Upper lobe of left lung (tissue), 6 donors: ENCODE results near the gene COPS7A. TPM values are rescaled to one million over a fixed set of nuclear protein-coding genes. Genes with fewer than 3 reads are reported as not detected.

ENCODE experiments used
- ATAC-seq, 2 donors: fragments of 200-7000 bp; cut with Tn5 transposase; one replicate each; pipeline ENCODE4 v1.9.1; 2022; ENCODE audit warnings: mild to moderate bottlenecking in 2 of 2, moderate library complexity in 2 of 2; ENCODE audit not compliant: low FRiP score in 2 of 2
- DNase-seq, 2 donors: peaks; one replicate each; pipeline ENCODE4 v3.0.0-alpha.2; 2019 to 2020
- H3K27ac ChIP-seq, 4 donors: fragments of 200-600 bp; sonication (generic); one replicate each; pipeline ENCODE4 v1.5.1; 2016 to 2019
- H3K27me3 ChIP-seq, 4 donors: fragments of 200-600 bp; sonication (generic); one replicate each; pipeline ENCODE4 v1.5.1; 2017 to 2019
- H3K36me3 ChIP-seq, 4 donors: fragments of 200-600 bp; sonication (generic); one replicate each; pipeline ENCODE4 v1.5.1; 2016 to 2019
- H3K4me1 ChIP-seq, 4 donors: fragments of 200-600 bp; sonication (generic); one replicate each; pipeline ENCODE4 v1.5.1; 2018 to 2019
- H3K4me3 ChIP-seq, 4 donors: fragments of 200-600 bp; sonication (generic); one replicate each; pipeline ENCODE4 v1.5.1; 2017 to 2019; ENCODE audit warnings: mild to moderate bottlenecking in 2 of 4, moderate library complexity in 1 of 4
- H3K9me3 ChIP-seq, 4 donors: fragments of 200-600 bp; sonication (generic); one replicate each; pipeline ENCODE4 v1.5.1; 2018 to 2019
- EP300 ChIP-seq, 4 donors: sonication (generic); formaldehyde crosslinking; IDR thresholded peaks; one replicate each; pipeline ENCODE4 v1.5.1; 2017; ENCODE audit warnings: antibody characterized with exemption in 4 of 4, control low read depth in 2 of 4
- POLR2A ChIP-seq, 4 donors: fragments of 450-650 bp; IDR thresholded peaks; one replicate each; pipeline ENCODE4 v1.5.1; 2016 to 2017; ENCODE audit warnings: antibody characterized with exemption in 4 of 4, mild to moderate bottlenecking in 2 of 4
- POLR2AphosphoS5 ChIP-seq, 2 donors: sonication (generic); formaldehyde crosslinking; IDR thresholded peaks; one replicate each; pipeline ENCODE4 v1.5.1; 2017; ENCODE audit warnings: antibody characterized with exemption in 2 of 2
- WGBS, 2 donors: methylation state at CpG; one replicate each; pipeline ENCODE4 v1.1.5; 2017 to 2018; 5-methylcytosine and 5-hydroxymethylcytosine counted together
- total RNA-seq, 6 donors: library from RNA; depleted of rRNA in 4 of 6; stranded (reverse); fragments of >200 nt in 4 of 6; gene quantifications; one replicate each; pipeline versions ENCODE4 v1.1.0 to v1.2.1, GENCODE V29; 2016 to 2021
- TF ChIP-seq, protein P1 (sequence below), 6 experiments: fragments of 450-650 bp in 4 of 6; fragments of 200-600 bp in 2 of 6; sonication (generic) in 2 of 6; IDR thresholded peaks; one replicate each; pipeline ENCODE4 v1.5.1; 2016 to 2019; ENCODE audit warnings: antibody characterized with exemption in 6 of 6
- donor health status: DM: no; HTN: no; CAD: no; lungs with moderate emphysema.
- donor health status: DM: no; HTN: yes; CAD: no; lungs with severe emphysema.

COPS7A gene
- total RNA-seq, 6 donors from 2014 or later: 36.9 to 70.2 (median 63.0) TPM

DNA sequence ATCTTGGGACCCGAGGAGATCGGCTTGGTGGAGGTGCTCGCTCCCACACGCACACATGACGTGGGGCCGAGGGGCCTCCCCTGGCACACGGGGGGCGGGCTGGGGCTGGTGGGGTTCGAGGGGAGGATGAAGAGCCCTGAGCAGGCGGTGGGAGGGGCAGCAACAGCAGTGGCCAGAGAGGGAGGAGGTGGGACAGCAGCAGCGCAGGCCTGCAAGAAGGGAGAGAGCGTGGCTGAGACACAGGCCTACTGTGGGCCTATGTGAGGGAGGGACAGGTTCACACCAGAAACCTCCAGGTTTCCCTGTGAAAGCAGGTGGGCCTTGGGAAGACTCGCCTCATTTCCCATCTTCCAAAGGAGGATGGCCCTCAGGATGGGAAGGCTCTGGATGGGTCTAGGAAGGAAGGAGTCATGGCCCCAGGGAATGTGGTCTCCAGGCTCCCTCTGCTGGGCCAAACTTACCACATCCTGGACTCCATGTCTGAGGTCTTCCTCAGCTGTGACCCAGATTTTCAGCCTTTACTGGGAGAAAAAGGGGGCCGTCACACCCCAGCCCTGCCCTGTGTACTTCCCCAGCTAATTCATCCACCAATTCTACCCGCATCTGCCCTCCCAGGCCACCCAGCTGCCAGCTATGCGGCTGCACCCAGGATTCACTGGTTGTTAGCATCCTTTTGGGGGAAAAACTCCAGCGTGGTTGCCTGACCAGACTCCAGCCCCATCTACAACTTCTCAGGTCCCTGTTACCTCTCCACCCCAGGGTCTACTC is 26.1 kb upstream of the COPS7A start:
- WGBS, 2 donors: 69 to 77% methylated on average over 14 to 17 of the region's 17 CpGs
- peaks cover 0 to 31% (median 22%) of the 10 kb centered on the region in 4 donors for H3K27me3 ChIP-seq
- no peak overlapping the region for H3K27ac ChIP-seq
- ATAC-seq: peak; percentile 2 to 23
- H3K9me3 ChIP-seq: no peaks in the 10 kb centered on the region
- H3K4me1 ChIP-seq: peaks cover 11 to 19% (median 14%) of the 10 kb centered on the region in 4 donors
- peak in 1 of 2 donors; percentile 55 for DNase-seq
- H3K4me3 ChIP-seq: no peak overlapping the region
- TF ChIP-seq, protein P1, sequence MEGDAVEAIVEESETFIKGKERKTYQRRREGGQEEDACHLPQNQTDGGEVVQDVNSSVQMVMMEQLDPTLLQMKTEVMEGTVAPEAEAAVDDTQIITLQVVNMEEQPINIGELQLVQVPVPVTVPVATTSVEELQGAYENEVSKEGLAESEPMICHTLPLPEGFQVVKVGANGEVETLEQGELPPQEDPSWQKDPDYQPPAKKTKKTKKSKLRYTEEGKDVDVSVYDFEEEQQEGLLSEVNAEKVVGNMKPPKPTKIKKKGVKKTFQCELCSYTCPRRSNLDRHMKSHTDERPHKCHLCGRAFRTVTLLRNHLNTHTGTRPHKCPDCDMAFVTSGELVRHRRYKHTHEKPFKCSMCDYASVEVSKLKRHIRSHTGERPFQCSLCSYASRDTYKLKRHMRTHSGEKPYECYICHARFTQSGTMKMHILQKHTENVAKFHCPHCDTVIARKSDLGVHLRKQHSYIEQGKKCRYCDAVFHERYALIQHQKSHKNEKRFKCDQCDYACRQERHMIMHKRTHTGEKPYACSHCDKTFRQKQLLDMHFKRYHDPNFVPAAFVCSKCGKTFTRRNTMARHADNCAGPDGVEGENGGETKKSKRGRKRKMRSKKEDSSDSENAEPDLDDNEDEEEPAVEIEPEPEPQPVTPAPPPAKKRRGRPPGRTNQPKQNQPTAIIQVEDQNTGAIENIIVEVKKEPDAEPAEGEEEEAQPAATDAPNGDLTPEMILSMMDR (IDR thresholded peaks at IDR 0.05): peak in 4 of 6 experiments; percentile 8 to 50 (median 18)
- TF ChIP-seq POLR2AphosphoS5 (IDR thresholded peaks at IDR 0.05): no peak
- H3K36me3 ChIP-seq: no peaks in the 10 kb centered on the region

- Histone ChIP-seq H3K27me3 (peaks cover 0 to 37% (median 22%) of the 10 kb centered on the region in 4 donors), H3K27ac (no peak overlapping the region), H3K4me1 (peaks cover 11 to 19% (median 14%) of the 10 kb centered on the region in 4 donors), H3K9me3 (no peaks in the 10 kb centered on the region), H3K4me3 (no peak overlapping the region), H3K36me3 (no peaks in the 10 kb centered on the region)
- 47 to 56% methylated on average over 8 of the region's 8 CpGs for WGBS, 2 donors
- no peak for DNase-seq
- TF ChIP-seq EP300 (IDR thresholded peaks at IDR 0.05) (no peak), POLR2AphosphoS5 (IDR thresholded peaks at IDR 0.05) (no peak), POLR2A (IDR thresholded peaks at IDR 0.05) (no peak)
- TF ChIP-seq, protein P1 (IDR thresholded peaks at IDR 0.05): no peak
- no peak for ATAC-seq
Observed at GRCh38 chr12:6698352-6699046, 25.3 kb upstream of the COPS7A start.

GRCh38 chr12:6699259-6699988 is 24.4 kb upstream of the COPS7A start:
- peaks cover 11 to 19% (median 14%) of the 10 kb centered on the region in 4 donors for H3K4me1 ChIP-seq
- no peak overlapping the region for H3K27ac ChIP-seq
- no peak for DNase-seq
- no peak for ATAC-seq
- no peak for TF ChIP-seq POLR2A (IDR thresholded peaks at IDR 0.05)
- TF ChIP-seq, protein P1 (IDR thresholded peaks at IDR 0.05): no peak
- no peaks in the 10 kb centered on the region for H3K36me3 ChIP-seq
- H3K4me3 ChIP-seq: peak overlapping the region in 3 of 4 donors; percentile 37 to 50 (median 43)
- WGBS, 2 donors: 16 to 20% methylated on average over 16 of the region's 16 CpGs
- no peaks in the 10 kb centered on the region for H3K9me3 ChIP-seq
- peaks cover 0 to 43% (median 22%) of the 10 kb centered on the region in 4 donors for H3K27me3 ChIP-seq

DNA sequence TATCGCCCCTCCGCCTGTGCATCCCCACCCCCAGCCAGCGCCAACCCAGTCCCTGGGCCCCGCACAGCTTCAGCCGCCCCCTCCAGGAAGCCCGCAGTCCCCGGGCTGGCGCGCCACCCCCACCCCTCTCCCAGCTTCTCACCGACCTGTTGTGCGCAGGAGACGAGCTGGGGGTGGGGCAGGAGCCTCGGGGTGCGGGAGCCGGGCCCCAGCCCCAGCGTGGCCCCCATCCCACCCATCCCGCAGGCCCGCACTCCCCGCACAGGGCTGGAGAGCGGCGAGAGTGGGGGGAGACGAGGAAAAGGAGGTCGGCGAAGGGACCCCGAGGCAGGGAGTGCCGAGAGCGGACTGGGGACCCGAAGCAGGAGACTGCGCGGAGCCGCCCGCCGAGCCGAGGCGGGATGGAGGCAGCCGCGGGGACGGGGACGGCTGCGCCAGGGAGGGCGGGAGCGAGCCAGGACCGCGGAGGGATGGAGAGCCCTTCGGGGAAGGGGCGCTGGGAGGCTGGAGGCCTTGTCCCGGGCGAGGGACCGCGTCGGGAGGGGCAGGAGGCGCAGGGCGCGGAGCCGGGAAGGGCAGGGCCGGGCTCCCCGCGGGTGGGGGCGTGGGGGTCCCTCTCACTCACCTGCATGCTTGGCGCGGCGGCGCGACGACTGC is 23.7 kb upstream of the COPS7A start:
- H3K36me3 ChIP-seq: no peaks in the 10 kb centered on the region
- H3K27ac ChIP-seq: no peak overlapping the region
- peaks cover 0 to 43% (median 22%) of the 10 kb centered on the region in 4 donors for H3K27me3 ChIP-seq
- peak overlapping the region; percentile 37 to 50 (median 42) for H3K4me3 ChIP-seq
- no peaks in the 10 kb centered on the region for H3K9me3 ChIP-seq
- H3K4me1 ChIP-seq: peaks cover 11 to 19% (median 14%) of the 10 kb centered on the region in 4 donors
- WGBS, 2 donors: 1% methylated on average over 25 to 57 of the region's 65 CpGs
- DNase-seq (peak in 1 of 2 donors; percentile 74), ATAC-seq (peak in 1 of 2 donors; percentile 37)
- no peak for TF ChIP-seq POLR2A (IDR thresholded peaks at IDR 0.05)
- no peak for TF ChIP-seq POLR2AphosphoS5 (IDR thresholded peaks at IDR 0.05)
- TF ChIP-seq EP300 (IDR thresholded peaks at IDR 0.05): no peak
- TF ChIP-seq, protein P1 (IDR thresholded peaks at IDR 0.05): no peak
